DOHH2 (cell line): ENCODE data around the gene LAMB1.

Experiments
- EZH2phosphoT487 ChIP-seq: fragments of 200-600 bp; sonication (generic); IDR thresholded peaks from 2 replicates; pipeline ENCODE4 v1.6.1; 2017; ENCODE audit warnings: borderline replicate concordance, mild to moderate bottlenecking, antibody characterized with exemption, low read length, moderate library complexity, mixed read lengths
- TF ChIP-seq, protein P1 (sequence below): fragments of 200-600 bp; sonication (generic); IDR thresholded peaks from one replicate; pipeline ENCODE4 v1.5.1; 2014; ENCODE audit warnings: antibody characterized with exemption, mild to moderate bottlenecking, low read depth, low read length; ENCODE audit not compliant: poor library complexity, severe bottlenecking

DNA sequence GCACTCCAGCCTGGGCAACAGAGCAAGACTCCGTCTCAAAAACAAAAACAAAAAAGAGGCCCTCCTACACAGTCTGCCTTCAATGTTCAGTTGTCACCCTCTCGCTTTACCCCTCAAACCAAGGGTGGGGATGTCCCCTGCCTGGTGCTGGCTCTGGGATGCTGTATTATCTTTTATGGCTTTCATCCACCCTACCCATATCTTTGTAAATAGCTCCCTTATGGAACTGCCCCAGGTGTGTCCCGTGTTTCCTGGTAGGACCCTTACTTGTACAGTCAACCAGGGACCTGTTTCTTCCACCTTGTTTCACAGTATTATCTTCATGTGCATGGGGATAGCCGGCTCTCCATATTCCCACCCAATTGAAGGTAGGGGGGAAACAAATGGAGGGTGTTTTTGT lies 15.7 kb upstream of the LAMB1 start:
- TF ChIP-seq, protein P1, sequence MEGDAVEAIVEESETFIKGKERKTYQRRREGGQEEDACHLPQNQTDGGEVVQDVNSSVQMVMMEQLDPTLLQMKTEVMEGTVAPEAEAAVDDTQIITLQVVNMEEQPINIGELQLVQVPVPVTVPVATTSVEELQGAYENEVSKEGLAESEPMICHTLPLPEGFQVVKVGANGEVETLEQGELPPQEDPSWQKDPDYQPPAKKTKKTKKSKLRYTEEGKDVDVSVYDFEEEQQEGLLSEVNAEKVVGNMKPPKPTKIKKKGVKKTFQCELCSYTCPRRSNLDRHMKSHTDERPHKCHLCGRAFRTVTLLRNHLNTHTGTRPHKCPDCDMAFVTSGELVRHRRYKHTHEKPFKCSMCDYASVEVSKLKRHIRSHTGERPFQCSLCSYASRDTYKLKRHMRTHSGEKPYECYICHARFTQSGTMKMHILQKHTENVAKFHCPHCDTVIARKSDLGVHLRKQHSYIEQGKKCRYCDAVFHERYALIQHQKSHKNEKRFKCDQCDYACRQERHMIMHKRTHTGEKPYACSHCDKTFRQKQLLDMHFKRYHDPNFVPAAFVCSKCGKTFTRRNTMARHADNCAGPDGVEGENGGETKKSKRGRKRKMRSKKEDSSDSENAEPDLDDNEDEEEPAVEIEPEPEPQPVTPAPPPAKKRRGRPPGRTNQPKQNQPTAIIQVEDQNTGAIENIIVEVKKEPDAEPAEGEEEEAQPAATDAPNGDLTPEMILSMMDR, result no peak
- no peak for TF ChIP-seq EZH2phosphoT487
